ENCODE data around the gene RPL6.
"Not testable (repeated sequence)": the region's sequence is repeated elsewhere in the genome, so short reads cannot be mapped to it uniquely, and the experiment has no call there.

Gene RPL6

GRCh38 chr12:112418608-112419296 lies 9.3 kb upstream of the RPL6 start, which contains the start of gene PTPN11:
TSS of gene PTPN11 (plus strand) at chr12:112418947. CDS start at chr12:112419112, 165 bp downstream.
- peak; percentile 92 for DNase-seq

- no peak for DNase-seq
Measured at GRCh38 chr12:112418273-112418607, 8.8 kb upstream of the RPL6 start.

DNA sequence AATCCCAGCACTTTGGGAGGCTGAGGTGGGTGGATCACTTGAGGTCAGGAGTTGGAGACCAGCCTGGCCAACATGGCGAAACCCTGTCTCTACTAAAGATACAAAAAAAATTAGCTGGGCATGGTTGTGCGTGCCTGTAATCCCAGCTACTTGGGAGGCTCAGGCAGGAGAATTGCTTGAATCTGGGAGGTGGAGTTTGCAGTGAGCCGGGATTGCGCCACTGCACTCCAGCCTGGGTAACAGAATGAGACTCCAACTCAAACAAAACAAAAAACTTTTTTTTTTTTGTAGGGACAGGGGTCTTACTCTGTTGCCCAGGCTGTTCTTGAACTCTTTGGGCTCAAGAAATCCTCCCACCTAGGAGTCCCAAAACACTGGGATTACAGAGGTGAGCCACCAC lies 6.1 kb upstream of the RPL6 start:
- not testable (repeated sequence) for DNase-seq

GRCh38 chr12:112413855-112414625 lies 4.6 kb upstream of the RPL6 start:
- DNase-seq = no peak

DNA sequence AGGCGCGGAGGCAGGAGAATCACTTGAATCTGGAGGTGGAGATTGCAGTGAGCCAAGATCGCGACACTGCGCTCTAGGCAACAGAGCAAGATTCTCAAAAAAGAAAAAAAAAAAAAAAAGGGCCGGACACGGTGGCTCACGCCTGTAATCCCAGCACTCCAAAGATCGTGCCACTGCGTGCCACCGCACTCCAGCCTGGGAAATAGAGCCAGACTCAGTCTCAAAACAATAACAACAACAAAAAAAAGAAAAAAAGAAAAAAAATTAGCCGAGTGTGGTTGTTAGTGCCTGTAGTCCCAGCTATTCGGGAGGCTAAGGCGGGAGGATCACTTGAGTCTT lies 470 bp upstream of the RPL6 start:
- DNase-seq = no peak

- DNase-seq = no peak
Measured at GRCh38 chr12:112408621-112409020, 784 bp downstream of the RPL6 start.

DNA sequence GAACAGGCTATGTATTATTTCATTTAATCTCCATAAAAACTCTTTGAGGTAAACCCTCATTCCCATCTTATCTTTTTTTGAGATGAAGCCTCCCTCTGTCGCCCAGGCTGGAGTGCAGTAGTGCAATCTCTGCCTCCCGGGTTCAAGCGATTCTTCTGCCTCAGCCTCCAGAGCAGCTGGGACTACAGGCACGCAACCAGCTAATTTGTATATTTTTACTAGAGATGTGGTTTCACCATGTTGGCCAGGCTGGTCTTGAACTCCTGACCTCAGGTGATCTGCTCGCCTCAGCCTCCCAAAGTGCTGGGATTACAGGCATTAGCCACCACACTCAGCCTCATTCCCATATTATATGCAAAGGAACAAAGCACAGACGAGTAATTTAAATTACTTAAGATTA lies 1.7 kb downstream of the RPL6 start:
- not testable (repeated sequence) for DNase-seq

DNA sequence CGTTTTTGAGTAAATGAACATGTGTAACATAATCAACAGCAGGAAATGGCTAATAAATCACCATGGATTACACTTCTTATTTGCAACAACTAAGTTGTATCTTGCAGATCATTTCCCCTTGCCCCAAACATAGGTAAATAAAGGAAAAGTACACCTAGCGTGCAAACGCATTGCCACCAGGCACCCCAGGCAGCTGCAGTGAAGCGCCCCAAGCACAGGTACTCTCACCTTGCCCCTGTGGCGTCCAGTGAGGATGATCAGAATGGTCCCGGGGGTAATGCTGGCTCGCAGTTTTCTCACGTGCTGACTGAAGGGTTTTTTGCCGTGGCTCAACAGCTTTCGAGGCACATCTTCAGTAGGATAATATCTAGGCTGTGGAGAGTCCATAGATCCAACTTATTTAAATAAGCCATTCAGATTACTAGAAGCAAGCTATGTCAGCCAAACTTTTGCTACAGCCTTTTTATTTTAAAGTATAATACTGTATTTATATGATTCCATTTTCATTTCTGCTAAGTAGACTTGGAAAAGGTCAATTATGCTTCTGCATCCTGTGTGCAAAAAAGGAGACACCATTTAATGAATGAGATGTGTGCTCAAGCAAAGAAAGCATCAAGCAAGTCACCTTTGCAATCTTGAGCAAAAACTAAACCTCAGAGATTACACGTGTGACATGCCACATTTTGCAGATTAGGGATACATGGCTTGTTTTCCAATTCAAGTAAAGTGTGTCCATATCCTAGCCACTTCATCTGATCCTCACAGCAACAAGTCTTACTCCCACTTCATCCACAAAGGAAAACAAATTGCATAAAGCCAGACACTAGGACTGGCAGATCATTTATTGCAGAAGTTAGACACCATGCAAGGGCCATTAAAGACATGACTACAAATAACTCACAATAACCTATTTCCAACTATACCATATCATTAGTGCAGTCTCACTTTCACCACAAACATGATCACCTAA lies 2.6 kb downstream of the RPL6 start:
- no peak for DNase-seq

DNA sequence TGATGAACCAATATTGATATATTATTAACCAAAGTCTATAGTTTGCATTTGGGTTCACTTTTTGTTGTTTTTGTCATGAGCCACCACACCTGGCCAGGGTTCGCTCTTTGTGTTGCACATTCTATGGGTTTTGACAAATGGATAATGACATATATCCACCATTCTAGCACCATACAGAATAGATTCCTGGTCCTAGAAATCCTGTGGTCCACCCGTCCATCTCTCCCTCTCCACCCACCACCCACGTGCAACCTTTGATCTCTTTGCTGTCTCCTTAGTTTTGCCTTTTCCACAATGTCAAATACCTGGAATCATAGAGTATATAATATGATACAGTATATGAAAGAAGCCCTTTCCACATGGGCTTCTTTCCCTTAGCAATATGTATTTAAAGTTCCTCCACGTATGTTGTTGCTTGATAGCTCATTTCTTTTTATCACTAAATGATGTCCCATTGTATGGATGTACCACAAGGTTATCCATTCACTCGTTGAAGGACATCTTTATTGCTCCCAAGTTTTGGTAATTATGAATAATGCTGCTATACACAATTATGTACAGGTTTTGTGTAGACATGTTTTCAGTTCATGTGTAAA lies 7.4 kb downstream of the RPL6 start:
- no peak for DNase-seq

- no peak for DNase-seq
Measured at GRCh38 chr12:112401054-112401453, 8.4 kb downstream of the RPL6 start.

DNA sequence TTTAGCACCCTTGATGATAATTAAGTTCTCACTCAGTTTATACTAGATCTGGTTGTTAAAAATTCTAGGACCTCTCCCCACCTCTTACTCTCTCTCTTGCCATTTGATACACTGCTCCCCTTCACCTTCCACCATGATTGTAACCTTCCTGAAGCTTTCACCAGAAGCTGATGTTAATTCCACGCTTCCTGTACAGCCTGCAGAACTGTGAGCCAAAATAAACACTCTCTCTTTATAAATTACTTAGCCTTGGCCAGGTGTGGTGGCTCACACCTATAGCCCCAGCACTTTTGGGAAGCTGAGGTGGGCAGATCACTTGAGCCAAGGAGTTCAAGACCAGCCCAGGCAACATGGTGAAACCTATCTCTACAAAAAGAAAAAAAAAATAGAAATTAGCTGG lies 16.1 kb downstream of the RPL6 start:
- DNase-seq = no peak

GRCh38 chr12:112389922-112390654 lies 19.3 kb downstream of the RPL6 start:
- not testable (repeated sequence) for DNase-seq

DNA sequence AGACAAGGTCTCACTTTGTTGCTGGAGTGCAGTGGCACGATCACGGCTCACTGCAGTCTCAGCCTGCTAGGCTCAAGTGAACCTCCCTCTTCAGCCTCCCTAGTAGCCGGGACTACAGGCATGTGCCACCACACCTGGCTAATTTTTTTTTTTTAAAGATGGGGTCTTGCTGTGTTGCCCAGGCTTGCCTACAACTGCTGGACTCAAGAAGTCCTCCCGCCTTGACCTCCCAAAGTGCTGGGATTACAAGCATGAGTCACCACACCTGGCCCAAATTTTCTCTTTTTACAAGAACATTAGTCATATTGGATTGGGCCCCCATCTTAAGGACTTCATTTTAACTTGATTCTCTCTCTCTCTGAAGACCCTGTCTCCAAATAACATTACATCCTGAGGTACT lies 20.2 kb downstream of the RPL6 start:
- DNase-seq = no peak

- no peak for DNase-seq
Measured at GRCh38 chr12:112386726-112387125, 22.7 kb downstream of the RPL6 start.

DNA sequence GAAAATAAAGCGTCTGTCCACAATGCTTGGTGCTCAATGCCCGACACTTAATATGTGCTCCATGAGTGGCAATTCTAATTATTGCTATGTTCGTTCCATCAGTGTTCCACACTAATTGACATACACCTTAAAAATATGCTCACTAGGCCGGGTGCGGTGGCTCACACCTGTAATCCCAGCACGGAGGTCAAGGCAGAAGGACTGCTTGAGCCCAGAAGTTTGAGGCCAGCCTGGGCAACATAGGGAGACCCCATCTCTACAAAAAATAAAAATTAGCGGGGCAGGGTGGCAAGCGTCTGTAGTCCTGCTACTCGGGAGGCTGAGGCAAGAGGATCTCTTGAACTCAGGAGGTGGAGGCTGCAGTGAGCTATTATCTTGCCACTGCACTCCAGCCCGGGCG lies 26.5 kb downstream of the RPL6 start:
- DNase-seq = no peak

DNA sequence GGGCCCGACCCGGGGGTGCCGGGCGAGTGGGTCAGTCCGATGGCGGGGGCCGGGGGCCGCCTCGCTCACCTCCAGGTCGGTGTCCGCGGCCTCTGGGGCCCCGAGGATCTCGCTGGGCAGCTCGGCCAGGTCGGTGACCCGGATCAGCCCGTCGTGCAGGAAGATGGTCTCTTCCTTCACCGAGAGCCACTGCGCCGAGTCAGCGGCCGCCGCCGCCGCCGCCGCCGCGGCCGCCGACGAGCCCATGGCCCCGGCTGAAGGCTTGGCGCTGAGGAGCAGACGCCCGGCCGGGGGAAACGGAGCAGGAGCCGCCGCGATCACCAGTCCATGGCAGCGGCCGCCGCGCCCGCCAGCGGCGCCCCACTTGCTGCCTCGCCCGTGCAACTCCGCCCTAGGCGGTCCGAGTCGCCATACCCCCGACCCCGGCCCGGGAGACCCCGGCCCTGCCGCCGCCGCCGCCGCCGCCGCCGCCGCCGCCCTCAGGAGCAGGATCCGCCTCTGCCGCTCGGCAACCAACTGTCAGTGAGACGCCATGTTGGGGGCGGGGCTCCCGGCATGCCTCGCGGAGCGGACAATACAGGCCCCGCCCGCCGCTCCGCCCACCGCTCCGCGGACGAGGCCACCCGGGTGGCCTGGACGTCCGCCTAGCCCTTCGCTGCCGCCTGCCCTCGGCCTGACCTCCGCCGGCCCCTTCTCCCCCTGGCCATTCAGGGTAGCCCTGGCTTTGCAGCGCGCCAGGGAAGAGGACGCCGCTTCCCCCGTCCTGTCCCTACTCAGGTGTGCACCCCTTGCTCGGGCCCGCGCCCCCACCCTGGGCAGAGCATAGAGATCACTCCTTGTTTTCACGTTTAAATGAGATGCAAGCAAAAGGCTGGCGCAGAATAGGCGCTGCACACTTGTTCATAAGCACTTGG lies 27.3 kb downstream of the RPL6 start, which contains the start of gene HECTD4:
TSS of gene HECTD4 (minus strand) at position 549 of the 914 bp plus-strand sequence. CDS start at position 246, 303 bp downstream.
- DNase-seq = peak; percentile 98

GRCh38 chr12:112381406-112381882 lies 28.0 kb downstream of the RPL6 start:
- peak; percentile 52 for DNase-seq

DNA sequence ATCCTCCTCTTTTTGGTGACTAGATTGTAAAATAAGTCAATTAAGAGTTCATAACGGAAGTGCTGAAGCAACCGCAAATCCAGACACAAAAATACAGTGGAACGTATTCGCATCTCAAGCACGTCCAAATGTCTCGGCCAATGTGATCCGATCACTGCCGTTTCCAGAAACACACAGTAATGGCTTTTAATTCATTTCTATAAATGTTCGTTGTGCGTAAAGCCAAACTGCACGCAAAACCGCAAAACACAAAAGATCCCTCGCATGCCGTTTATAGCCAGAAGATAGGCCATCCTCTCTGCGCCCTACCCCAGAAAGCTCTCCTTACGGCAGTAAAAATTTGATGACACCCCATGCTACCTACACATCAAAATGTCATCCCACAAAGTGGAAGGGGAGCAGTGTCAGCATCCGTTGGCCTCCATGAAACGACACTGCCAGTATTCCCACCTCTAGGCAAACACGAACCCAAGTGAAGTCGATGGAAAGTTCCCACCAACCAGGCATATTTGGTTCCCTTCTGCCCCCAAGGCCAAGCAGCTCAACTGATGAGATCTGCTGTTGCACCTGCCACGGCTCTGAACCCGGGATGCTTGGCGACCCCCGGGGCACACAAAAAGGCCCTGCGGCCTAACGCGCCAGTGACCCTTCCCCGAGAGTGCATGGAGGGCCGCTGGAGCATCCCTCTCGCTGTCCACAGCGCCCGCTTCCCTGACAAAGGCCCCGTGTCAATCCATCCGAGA lies 28.6 kb downstream of the RPL6 start:
- no peak for DNase-seq

GRCh38 chr12:112375105-112375504 lies 34.3 kb downstream of the RPL6 start:
- DNase-seq = no peak

DNA sequence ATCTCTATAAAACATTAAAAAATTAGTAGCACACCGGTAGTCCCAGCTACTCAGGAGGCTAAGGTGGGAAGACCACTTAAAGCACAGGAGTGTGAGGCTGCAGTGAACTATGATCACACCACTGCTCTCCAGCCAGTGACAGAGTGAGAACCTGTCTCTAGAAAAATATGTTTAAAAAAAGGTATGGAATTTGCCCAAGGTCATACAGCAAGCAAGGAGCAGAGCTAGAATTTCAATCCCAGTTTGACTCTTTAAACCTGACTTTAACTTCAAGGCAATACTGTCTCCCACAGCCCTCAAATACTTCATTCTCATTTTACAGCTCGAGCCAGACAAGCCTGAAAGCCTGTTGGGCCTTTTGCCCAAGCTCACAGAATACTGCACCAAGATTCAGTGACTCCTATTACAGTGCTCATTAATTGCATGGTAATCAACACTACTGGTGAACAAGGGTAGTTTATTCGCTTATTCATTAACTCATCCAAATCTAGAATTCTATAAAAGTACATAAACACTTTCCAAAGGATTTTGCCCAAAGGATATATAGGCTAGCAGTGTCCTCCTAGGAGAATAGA lies 35.2 kb downstream of the RPL6 start:
- no peak for DNase-seq

Data from stimulated activated CD4-positive, alpha-beta T cell treated with anti-CD3 and anti-CD28 coated beads, Interleukin-15, amount 100 ng/mL, for 24 hours (primary cell).